GM12878 (cell line): Measurements from ENCODE around the gene FAM228B. TPM values are rescaled to one million over a fixed set of nuclear protein-coding genes. Genes with fewer than 3 reads are reported as not detected.

Experiments
- BCL11A ChIP-seq: IDR thresholded peaks from 2 replicates; pipeline ENCODE4 v1.6.1; 2011; ENCODE audit warnings: low read depth, low read length
- BHLHE40 ChIP-seq, 2 experiments: fragments of 450-650 bp in 1 of 2; IDR thresholded peaks; 2 replicates each; pipeline ENCODE4 v1.6.1; 2011 to 2017; ENCODE audit warnings: low read depth in 2 of 2, borderline replicate concordance in 1 of 2, improper control_type of control experiment in 1 of 2, low read length in 1 of 2, mild to moderate bottlenecking in 1 of 2
- CBFB ChIP-seq: IDR thresholded peaks from 2 replicates; pipeline ENCODE4 v1.6.1; 2016; ENCODE audit warnings: antibody characterized with exemption, low read depth
- DPF2 ChIP-seq: fragments of 450-650 bp; IDR thresholded peaks from 2 replicates; pipeline ENCODE4 v1.6.1; 2017; ENCODE audit warnings: mild to moderate bottlenecking
- FOXM1 ChIP-seq: IDR thresholded peaks from 2 replicates; pipeline ENCODE4 v1.6.1; 2012; ENCODE audit warnings: low read depth, mild to moderate bottlenecking, inconsistent platforms, low read length, moderate library complexity
- HDAC6 ChIP-seq: fragments of 200-600 bp; sonication (generic); IDR thresholded peaks from one replicate; pipeline ENCODE4 v1.8.0; 2017; ENCODE audit warnings: antibody characterized with exemption; ENCODE audit not compliant: unreplicated experiment
- IKZF1 ChIP-seq: fragments of 450-650 bp; conservative IDR thresholded peaks from 2 replicates; pipeline ENCODE4 v1.6.1; 2017; ENCODE audit warnings: antibody characterized with exemption, mild to moderate bottlenecking
- JUNB ChIP-seq: IDR thresholded peaks from 2 replicates; pipeline ENCODE4 v1.6.1; 2016; ENCODE audit warnings: antibody characterized with exemption, mild to moderate bottlenecking
- KDM1A ChIP-seq: fragments of 200-600 bp; sonication (generic); IDR thresholded peaks from 2 replicates; pipeline ENCODE4 v1.6.1; 2016; ENCODE audit warnings: borderline replicate concordance
- NR2C2 ChIP-seq: IDR thresholded peaks from 2 replicates; pipeline ENCODE4 v1.6.1; 2011; ENCODE audit warnings: borderline replicate concordance, low read depth; ENCODE audit not compliant: control insufficient read depth, insufficient read length
- PAX8 ChIP-seq: fragments of 450-650 bp; IDR thresholded peaks from 2 replicates; pipeline ENCODE4 v1.6.1; 2017; ENCODE audit warnings: mild to moderate bottlenecking, moderate library complexity
- POU2F2 ChIP-seq: IDR thresholded peaks from 3 replicates; pipeline ENCODE4 v1.6.1; 2011; ENCODE audit warnings: low read depth, mild to moderate bottlenecking, low read length, borderline replicate concordance
- RAD21 ChIP-seq: IDR thresholded peaks from 2 replicates; pipeline ENCODE4 v1.6.1; 2011; ENCODE audit warnings: mild to moderate bottlenecking, low read depth, low read length, moderate library complexity; ENCODE audit not compliant: insufficient read depth
- SRF ChIP-seq, 2 experiments: IDR thresholded peaks; 2 replicates each; pipeline ENCODE4 v1.6.1; 2011; ENCODE audit warnings: low read depth in 2 of 2, low read length in 2 of 2, mild to moderate bottlenecking in 1 of 2, moderate library complexity in 1 of 2
- TAF1 ChIP-seq: IDR thresholded peaks from 2 replicates; pipeline ENCODE4 v1.6.1; 2011; ENCODE audit warnings: mild to moderate bottlenecking, low read depth, low read length, borderline replicate concordance
- TCF7 ChIP-seq: IDR thresholded peaks from 2 replicates; pipeline ENCODE4 v1.6.1; 2014; ENCODE audit warnings: antibody characterized with exemption, borderline replicate concordance
- ZBED1 ChIP-seq: IDR thresholded peaks from 2 replicates; pipeline ENCODE4 v1.6.1; 2016; ENCODE audit warnings: borderline replicate concordance
- polyA plus RNA-seq, 11 experiments: library from polyadenylated mRNA; depleted of rRNA in 4 of 11; unstranded in 6 of 11; stranded (reverse) in 5 of 11; fragments of >200 nt; fragmentation: Nextera tagmentation in 4 of 11; fragmentation: Illumina TruSeq in 1 of 11; extraction: Ambion mirVana in 4 of 11; extraction: Trizol in 1 of 11; gene quantifications; 1 replicate in 1 of 11; 2 replicates in 10 of 11; pipeline versions ENCODE4 v1.2.1 to v1.2.3, GENCODE V29; 2011 to 2016; ENCODE audit warnings: inconsistent platforms in 2 of 11, missing spikeins in 2 of 11, low read depth in 1 of 11
- total RNA-seq, 4 experiments: library from RNA; depleted of rRNA in 3 of 4; stranded (reverse); fragments of >200 nt in 3 of 4; fragmentation: Illumina TruSeq in 1 of 4; extraction: Trizol in 1 of 4; gene quantifications; 2 replicates each; pipeline versions ENCODE4 v1.2.1 to v1.2.3, GENCODE V29; 2013 to 2021
- TF ChIP-seq, protein P1 (sequence below): fragments of 450-650 bp; IDR thresholded peaks from 2 replicates; pipeline ENCODE4 v1.6.1; 2017; ENCODE audit warnings: mild to moderate bottlenecking, low read depth, inconsistent platforms; ENCODE audit not compliant: poor library complexity, severe bottlenecking
- TF ChIP-seq, protein P2 (sequence below): fragments of 450-650 bp; conservative IDR thresholded peaks from 2 replicates; pipeline ENCODE4 v1.6.1; 2017; ENCODE audit warnings: mild to moderate bottlenecking, moderate library complexity
- TF ChIP-seq, protein P3 (sequence below): IDR thresholded peaks from 2 replicates; pipeline ENCODE4 v1.6.1; 2012; ENCODE audit warnings: low read depth, low read length, improper control_type of control experiment
- TF ChIP-seq, protein P4 (sequence below): IDR thresholded peaks from 2 replicates; pipeline ENCODE4 v1.6.1; 2011; ENCODE audit warnings: low read depth, low read length, improper control_type of control experiment, borderline replicate concordance
- TF ChIP-seq, protein P5 (sequence below): fragments of 450-650 bp; IDR thresholded peaks from 2 replicates; pipeline ENCODE4 v1.6.1; 2016; ENCODE audit warnings: mild to moderate bottlenecking

The FAM228B gene
- total and polyA plus RNA-seq, 10 of the 15 experiments (the other 5 are each of a cell fraction or from before 2014, with no cell fraction given) = 3.9 to 11.0 (median 7.5) TPM

DNA sequence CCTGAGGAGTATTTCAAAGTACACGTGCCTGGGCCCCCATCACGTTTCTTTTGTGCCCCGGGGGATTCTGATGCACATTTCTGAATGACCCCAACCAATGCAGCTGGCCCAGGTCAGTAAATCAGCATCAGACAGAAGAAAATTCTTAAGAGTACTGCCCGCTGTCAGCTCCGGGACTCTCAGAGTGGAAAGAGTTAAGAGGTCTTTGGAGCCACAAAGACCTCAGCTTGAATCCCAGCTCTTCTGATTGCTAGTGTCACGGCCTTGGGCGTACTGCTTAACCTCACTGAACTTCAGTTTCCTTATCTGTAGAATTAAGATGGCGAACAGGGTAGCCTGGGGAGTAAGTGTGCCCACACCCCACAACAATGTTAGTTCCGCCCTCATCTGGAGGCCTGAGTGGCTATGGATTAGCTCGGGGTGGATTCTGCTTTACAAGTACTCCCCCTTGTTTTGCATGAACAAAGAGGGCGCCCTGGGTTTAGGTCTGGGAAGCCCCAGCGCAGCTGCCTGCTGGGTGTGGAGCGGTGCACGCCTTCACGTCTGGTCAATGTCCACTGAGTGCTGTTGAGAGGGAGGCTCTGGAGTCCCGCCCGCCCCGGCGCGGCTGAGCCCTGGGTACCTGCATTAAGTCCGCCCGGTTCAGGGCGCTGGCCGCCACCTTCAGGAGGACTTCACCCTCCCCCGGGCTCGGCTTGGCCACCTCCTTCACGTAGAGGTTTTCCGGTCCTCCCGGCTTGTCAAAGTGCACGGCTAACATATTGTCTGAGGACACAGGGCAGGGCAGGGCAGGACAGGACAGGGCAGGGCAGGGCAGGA lies 39.5 kb upstream of the FAM228B start (continued):
- TF ChIP-seq NR2C2 (no peak), FOXM1 (0 out of 2 replicates have a peak, but pooled peaks have one; percentile 22), HDAC6 (no peak), PAX8 (no peak), ZBED1 (no peak), CBFB (no peak), IKZF1 (no peak), BCL11A (no peak), JUNB (no peak), KDM1A (no peak), POU2F2 (peak; percentile 61; the same call in 2 of the 3 replicates), TCF7 (no peak), RAD21 (no peak), SRF (IDR thresholded peaks at IDR 0.05; ENCODE audit: low read depth in 2 of 2, low read length in 2 of 2) (no peak), TAF1 (peak; percentile 62; the same call in 1 of the 2 replicates), BHLHE40 (IDR thresholded peaks at IDR 0.05; ENCODE audit: borderline replicate concordance in 1 of 2, low read depth in 2 of 2, low read length in 1 of 2) (peak in 1 of 2 experiments; percentile 34; a peak in 1 of 4 replicates), DPF2 (peak; percentile 64; the same call in 1 of the 2 replicates)
- TF ChIP-seq, protein P1, sequence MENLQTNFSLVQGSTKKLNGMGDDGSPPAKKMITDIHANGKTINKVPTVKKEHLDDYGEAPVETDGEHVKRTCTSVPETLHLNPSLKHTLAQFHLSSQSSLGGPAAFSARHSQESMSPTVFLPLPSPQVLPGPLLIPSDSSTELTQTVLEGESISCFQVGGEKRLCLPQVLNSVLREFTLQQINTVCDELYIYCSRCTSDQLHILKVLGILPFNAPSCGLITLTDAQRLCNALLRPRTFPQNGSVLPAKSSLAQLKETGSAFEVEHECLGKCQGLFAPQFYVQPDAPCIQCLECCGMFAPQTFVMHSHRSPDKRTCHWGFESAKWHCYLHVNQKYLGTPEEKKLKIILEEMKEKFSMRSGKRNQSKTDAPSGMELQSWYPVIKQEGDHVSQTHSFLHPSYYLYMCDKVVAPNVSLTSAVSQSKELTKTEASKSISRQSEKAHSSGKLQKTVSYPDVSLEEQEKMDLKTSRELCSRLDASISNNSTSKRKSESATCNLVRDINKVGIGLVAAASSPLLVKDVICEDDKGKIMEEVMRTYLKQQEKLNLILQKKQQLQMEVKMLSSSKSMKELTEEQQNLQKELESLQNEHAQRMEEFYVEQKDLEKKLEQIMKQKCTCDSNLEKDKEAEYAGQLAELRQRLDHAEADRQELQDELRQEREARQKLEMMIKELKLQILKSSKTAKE = no peak
- TF ChIP-seq, protein P2, sequence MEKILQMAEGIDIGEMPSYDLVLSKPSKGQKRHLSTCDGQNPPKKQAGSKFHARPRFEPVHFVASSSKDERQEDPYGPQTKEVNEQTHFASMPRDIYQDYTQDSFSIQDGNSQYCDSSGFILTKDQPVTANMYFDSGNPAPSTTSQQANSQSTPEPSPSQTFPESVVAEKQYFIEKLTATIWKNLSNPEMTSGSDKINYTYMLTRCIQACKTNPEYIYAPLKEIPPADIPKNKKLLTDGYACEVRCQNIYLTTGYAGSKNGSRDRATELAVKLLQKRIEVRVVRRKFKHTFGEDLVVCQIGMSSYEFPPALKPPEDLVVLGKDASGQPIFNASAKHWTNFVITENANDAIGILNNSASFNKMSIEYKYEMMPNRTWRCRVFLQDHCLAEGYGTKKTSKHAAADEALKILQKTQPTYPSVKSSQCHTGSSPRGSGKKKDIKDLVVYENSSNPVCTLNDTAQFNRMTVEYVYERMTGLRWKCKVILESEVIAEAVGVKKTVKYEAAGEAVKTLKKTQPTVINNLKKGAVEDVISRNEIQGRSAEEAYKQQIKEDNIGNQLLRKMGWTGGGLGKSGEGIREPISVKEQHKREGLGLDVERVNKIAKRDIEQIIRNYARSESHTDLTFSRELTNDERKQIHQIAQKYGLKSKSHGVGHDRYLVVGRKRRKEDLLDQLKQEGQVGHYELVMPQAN = peak; percentile 90
- TF ChIP-seq, protein P3, sequence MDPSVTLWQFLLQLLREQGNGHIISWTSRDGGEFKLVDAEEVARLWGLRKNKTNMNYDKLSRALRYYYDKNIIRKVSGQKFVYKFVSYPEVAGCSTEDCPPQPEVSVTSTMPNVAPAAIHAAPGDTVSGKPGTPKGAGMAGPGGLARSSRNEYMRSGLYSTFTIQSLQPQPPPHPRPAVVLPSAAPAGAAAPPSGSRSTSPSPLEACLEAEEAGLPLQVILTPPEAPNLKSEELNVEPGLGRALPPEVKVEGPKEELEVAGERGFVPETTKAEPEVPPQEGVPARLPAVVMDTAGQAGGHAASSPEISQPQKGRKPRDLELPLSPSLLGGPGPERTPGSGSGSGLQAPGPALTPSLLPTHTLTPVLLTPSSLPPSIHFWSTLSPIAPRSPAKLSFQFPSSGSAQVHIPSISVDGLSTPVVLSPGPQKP = no peak
- TF ChIP-seq, protein P4, sequence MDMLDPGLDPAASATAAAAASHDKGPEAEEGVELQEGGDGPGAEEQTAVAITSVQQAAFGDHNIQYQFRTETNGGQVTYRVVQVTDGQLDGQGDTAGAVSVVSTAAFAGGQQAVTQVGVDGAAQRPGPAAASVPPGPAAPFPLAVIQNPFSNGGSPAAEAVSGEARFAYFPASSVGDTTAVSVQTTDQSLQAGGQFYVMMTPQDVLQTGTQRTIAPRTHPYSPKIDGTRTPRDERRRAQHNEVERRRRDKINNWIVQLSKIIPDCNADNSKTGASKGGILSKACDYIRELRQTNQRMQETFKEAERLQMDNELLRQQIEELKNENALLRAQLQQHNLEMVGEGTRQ = no peak
- TF ChIP-seq, protein P5, sequence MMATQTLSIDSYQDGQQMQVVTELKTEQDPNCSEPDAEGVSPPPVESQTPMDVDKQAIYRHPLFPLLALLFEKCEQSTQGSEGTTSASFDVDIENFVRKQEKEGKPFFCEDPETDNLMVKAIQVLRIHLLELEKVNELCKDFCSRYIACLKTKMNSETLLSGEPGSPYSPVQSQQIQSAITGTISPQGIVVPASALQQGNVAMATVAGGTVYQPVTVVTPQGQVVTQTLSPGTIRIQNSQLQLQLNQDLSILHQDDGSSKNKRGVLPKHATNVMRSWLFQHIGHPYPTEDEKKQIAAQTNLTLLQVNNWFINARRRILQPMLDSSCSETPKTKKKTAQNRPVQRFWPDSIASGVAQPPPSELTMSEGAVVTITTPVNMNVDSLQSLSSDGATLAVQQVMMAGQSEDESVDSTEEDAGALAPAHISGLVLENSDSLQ = no peak
